Measurements from ENCODE around the gene UBC. TPM values are rescaled to one million over a fixed set of nuclear protein-coding genes. Genes with fewer than 3 reads are reported as not detected.
A peak's percentile ranks its signal among the peaks of the same experiment; 100 is the strongest.
"Not testable (repeated sequence)": the region's sequence is repeated elsewhere in the genome, so short reads cannot be mapped to it uniquely, and the experiment has no call there.

Gene UBC
- total RNA-seq, 1 experiment from 2014 or later = 1,051 TPM

DNA sequence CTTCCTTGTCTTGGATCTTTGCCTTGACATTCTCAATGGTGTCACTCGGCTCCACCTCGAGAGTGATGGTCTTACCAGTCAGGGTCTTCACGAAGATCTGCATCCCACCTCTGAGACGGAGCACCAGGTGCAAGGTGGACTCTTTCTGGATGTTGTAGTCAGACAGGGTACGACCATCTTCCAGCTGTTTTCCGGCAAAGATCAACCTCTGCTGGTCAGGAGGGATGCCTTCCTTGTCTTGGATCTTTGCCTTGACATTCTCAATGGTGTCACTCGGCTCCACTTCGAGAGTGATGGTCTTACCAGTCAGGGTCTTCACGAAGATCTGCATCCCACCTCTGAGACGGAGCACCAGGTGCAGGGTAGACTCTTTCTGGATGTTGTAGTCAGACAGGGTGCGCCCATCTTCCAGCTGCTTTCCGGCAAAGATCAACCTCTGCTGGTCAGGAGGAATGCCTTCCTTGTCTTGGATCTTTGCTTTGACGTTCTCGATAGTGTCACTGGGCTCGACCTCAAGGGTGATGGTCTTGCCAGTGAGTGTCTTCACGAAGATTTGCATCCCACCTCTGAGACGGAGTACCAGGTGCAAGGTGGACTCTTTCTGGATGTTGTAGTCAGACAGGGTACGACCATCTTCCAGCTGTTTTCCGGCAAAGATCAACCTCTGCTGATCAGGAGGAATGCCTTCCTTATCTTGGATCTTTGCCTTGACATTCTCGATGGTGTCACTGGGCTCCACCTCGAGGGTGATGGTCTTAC is 1.7 kb downstream of the UBC start:
- H3K36me3 ChIP-seq (replicated peaks; ENCODE audit: control insufficient read depth, insufficient read depth, low read length) = peaks cover 15% of the 10 kb centered on the region
- not testable (repeated sequence) for DNase-seq; H3K4me3 ChIP-seq (ENCODE audit: insufficient read depth, low read depth, low read length); H3K27me3 ChIP-seq (ENCODE audit: control insufficient read depth, insufficient read depth, low read length)

DNA sequence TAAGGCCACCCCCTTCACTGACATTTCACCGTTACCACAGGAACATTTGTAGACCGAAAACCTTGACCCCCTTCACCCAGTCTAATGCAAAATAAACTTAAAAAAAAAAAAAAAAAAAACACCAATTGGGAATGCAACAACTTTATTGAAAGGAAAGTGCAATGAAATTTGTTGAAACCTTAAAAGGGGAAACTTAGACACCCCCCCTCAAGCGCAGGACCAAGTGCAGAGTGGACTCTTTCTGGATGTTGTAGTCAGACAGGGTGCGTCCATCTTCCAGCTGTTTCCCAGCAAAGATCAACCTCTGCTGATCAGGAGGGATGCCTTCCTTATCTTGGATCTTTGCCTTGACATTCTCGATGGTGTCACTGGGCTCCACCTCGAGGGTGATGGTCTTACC is 2.9 kb downstream of the UBC start:
- H3K27me3 ChIP-seq (ENCODE audit: control insufficient read depth, insufficient read depth, low read length); H3K4me3 ChIP-seq (ENCODE audit: insufficient read depth, low read depth, low read length); DNase-seq: not testable (repeated sequence)
- H3K36me3 ChIP-seq (replicated peaks; ENCODE audit: control insufficient read depth, insufficient read depth, low read length) = peaks cover 15% of the 10 kb centered on the region

DNA sequence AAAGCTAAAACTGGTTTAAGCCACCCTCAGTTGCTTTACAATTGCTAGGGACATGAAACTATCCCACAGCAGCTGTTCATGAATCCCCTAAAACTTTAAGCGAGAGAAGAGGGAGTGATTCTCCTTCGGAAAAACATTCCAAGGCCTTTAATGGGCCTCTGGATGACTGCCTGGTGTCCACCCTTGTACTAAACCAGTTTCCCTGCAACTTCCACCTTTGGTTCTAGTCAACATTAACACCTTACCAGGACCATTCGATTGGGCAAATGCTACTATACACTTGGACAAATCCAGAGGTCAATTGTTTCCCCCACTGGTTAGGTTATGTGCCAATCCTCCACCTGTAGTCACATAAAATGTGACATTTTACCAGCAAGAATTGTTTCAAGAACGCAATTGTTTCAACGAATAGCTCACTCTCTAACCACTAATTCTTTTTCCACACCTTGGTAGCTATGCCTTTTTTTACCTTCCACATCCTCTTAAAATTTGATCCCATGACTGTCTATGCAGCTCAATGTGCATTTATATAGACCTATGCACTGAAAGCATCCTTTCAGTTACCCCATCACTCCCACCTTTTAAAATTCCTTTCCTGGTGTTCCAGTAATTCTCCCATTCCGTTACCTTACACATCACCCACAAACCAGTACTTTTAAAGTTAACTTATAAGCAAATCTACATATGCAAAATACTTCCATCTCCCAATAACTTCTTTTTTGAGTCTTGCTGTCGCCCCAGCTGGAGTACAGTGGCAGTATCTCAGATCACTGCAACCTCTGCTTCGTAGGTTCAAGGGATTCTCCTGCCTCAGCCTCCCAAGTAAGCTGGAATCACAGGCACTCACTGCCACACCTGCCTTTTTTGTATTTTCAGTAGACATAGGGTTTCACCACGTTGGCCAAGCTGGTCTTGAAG is 3.6 kb downstream of the UBC start:
- Histone ChIP-seq H3K36me3 (replicated peaks; ENCODE audit: control insufficient read depth, insufficient read depth, low read length) (peaks cover 15% of the 10 kb centered on the region), H3K27me3 (ENCODE audit: control insufficient read depth, insufficient read depth, low read length) (no peaks in the 10 kb centered on the region), H3K4me3 (ENCODE audit: insufficient read depth, low read depth, low read length) (no peak overlapping the region)
- no peak for DNase-seq

GRCh38 chr12:124909831-124910560 is 4.5 kb downstream of the UBC start:
- Histone ChIP-seq H3K27me3 (ENCODE audit: control insufficient read depth, insufficient read depth, low read length) (no peaks in the 10 kb centered on the region), H3K4me3 (ENCODE audit: insufficient read depth, low read depth, low read length) (no peak overlapping the region), H3K36me3 (replicated peaks; ENCODE audit: control insufficient read depth, insufficient read depth, low read length) (peaks cover 15% of the 10 kb centered on the region)
- no peak for DNase-seq

DNA sequence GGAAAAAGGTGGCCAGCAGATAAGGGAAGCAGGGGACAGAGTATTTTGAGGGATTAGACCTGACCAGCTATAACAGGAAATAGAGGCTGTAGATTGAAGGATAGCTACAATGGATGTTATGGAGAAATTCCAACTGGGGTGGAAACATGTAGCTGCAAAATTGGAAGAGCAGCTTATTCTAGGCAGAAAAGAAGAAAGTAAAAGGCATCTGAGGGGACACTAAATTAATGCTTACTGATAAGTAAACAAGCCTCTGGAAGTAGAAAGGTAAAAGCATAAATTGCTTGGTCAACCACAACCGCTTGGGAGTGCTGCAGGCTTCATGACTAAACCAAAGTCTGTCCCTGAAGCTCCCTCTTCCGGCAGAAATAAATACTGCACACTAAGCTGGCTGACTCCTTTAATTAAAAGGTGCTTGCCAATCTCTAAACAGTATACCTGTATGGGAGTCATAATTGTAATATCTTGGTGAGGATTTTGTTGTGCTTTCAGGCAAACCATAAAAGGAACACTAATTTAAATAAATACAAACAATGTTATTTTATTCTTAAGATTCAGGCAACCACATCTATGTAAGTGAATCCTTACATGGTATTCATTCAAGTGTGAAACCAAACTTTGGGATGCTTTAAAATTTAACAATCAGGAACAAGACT is 7.7 kb downstream of the UBC start:
- DNase-seq = peak; percentile 80
- Histone ChIP-seq H3K4me3 (ENCODE audit: insufficient read depth, low read depth, low read length) (no peak overlapping the region), H3K36me3 (replicated peaks; ENCODE audit: control insufficient read depth, insufficient read depth, low read length) (peaks cover 6% of the 10 kb centered on the region), H3K27me3 (ENCODE audit: control insufficient read depth, insufficient read depth, low read length) (no peaks in the 10 kb centered on the region)

- peak; percentile 51 for DNase-seq
- Histone ChIP-seq H3K27me3 (ENCODE audit: control insufficient read depth, insufficient read depth, low read length) (no peaks in the 10 kb centered on the region), H3K4me3 (ENCODE audit: insufficient read depth, low read depth, low read length) (no peak overlapping the region), H3K36me3 (replicated peaks; ENCODE audit: control insufficient read depth, insufficient read depth, low read length) (no peaks in the 10 kb centered on the region)
Measured at GRCh38 chr12:124904306-124905098, 9.9 kb downstream of the UBC start.

GRCh38 chr12:124902916-124903315 is 11.5 kb downstream of the UBC start:
- no peaks in the 10 kb centered on the region for H3K27me3 ChIP-seq (ENCODE audit: control insufficient read depth, insufficient read depth, low read length)
- no peak overlapping the region for H3K4me3 ChIP-seq (ENCODE audit: insufficient read depth, low read depth, low read length)
- no peak for DNase-seq
- no peaks in the 10 kb centered on the region for H3K36me3 ChIP-seq (replicated peaks; ENCODE audit: control insufficient read depth, insufficient read depth, low read length)

GRCh38 chr12:124901003-124901402 is 13.4 kb downstream of the UBC start:
- no peak for DNase-seq
- Histone ChIP-seq H3K4me3 (ENCODE audit: insufficient read depth, low read depth, low read length) (no peak overlapping the region), H3K27me3 (ENCODE audit: control insufficient read depth, insufficient read depth, low read length) (no peaks in the 10 kb centered on the region), H3K36me3 (replicated peaks; ENCODE audit: control insufficient read depth, insufficient read depth, low read length) (no peaks in the 10 kb centered on the region)

GRCh38 chr12:124900345-124900795 is 14.1 kb downstream of the UBC start:
- not testable (repeated sequence) for DNase-seq

DNA sequence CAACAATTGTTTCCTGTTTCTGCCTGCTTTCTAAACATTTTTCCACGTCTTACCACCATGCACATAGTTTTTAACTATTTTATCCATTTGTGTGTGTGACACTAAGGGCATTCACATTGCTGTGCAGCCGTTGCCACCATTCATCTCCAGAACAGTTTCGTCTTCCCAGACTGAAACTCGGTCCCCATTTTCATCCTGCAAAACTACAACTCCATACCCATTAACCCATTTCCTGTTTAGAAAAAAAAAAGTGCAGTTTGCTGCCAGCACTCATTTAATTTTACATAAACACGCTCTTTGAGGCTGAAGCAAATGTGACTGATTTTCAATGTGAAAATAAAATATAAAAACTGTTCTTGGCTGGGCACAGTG is 15.5 kb downstream of the UBC start:
- no peaks in the 10 kb centered on the region for H3K36me3 ChIP-seq (replicated peaks; ENCODE audit: control insufficient read depth, insufficient read depth, low read length)
- H3K27me3 ChIP-seq (ENCODE audit: control insufficient read depth, insufficient read depth, low read length) = no peaks in the 10 kb centered on the region
- H3K4me3 ChIP-seq (ENCODE audit: insufficient read depth, low read depth, low read length) = no peak overlapping the region
- no peak for DNase-seq

More at GRCh38 chr12:124900345-124900795, 14.1 kb downstream of the UBC start:
- H3K36me3 ChIP-seq (replicated peaks; ENCODE audit: control insufficient read depth, insufficient read depth, low read length); H3K4me3 ChIP-seq (ENCODE audit: insufficient read depth, low read depth, low read length); H3K27me3 ChIP-seq (ENCODE audit: control insufficient read depth, insufficient read depth, low read length): not testable (repeated sequence)

DNA sequence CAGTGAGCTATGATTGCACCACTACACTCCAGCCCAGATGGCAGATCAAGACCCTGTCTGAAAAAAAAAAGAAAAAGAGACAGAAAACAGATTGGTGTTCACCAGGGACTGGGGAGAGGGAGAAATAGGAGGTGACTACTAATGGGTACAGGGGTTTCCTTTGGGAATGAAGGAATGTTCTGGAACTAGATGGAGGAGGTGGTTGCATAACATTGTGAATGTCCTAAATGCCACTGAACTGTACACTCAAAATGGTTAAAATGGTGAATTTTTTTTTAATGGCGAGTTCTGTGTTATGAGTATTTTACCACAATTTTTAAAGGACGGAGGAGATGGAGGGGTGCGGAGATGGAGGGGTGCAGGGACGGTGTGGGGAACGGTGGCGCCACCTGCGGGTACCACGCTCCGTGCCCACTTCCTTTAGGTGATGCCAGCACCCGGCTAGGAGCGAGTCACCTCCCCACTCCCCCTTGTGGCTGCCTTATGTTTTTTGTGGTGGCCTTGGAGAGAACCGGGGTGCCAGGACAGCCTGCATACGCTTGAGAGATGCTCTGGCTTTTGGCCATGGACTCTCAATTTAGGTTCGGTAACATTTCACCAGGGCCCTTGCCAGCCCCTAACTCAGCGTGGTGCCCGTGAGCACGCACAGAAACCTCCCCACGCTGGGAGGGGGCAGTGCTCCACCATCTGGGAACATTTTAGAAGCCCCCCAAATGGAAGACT is 16.1 kb downstream of the UBC start:
- peak; percentile 91 for DNase-seq
- Histone ChIP-seq H3K36me3 (replicated peaks; ENCODE audit: control insufficient read depth, insufficient read depth, low read length) (no peaks in the 10 kb centered on the region), H3K27me3 (ENCODE audit: control insufficient read depth, insufficient read depth, low read length) (no peaks in the 10 kb centered on the region), H3K4me3 (ENCODE audit: insufficient read depth, low read depth, low read length) (no peak overlapping the region)

DNA sequence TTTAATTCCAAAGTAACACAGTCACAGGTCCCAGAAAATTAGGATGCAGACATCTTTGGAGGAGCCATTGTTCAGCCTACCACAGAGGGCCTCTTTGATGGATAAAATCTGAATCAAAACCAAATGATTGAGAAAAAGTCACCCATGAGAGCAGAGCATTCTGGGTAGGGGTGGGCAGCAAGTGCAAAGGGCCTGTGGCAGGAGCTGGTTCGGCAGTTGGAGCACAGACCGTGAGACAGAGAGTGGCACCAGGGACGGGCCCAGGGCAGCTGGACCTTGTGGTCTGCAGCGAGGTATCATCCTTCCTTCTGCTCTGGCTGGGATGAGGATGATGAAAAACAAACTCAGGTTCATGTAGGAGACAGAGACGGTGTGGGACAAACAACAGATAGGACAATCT is 18.0 kb downstream of the UBC start:
- no peak for DNase-seq
- no peaks in the 10 kb centered on the region for H3K27me3 ChIP-seq (ENCODE audit: control insufficient read depth, insufficient read depth, low read length)
- no peaks in the 10 kb centered on the region for H3K36me3 ChIP-seq (replicated peaks; ENCODE audit: control insufficient read depth, insufficient read depth, low read length)
- H3K4me3 ChIP-seq (ENCODE audit: insufficient read depth, low read depth, low read length) = no peak overlapping the region
